ENCODE data around the gene SMIM3. TPM values are rescaled to one million over a fixed set of nuclear protein-coding genes. Genes with fewer than 3 reads are reported as not detected.

The SMIM3 gene
- total and polyA plus RNA-seq, 12 donors: 7.1 to 41.5 (median 14.0) TPM

DNA sequence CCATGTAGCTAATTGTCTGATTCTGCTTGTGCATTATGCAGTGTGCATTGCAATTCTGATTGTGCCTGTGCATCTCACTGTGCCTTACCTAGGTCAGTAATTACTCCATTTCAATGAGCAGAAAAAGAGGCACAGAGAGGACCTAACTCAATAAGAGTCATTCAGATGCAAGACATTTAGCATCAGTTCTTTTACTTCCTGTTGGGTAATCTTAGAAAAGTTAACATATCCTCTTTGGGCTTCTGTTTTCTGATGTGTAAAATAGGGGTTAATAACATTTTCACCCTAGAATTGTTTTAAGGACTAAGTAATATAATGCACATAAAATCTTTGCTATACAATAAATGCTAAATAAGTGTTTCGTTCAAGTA is 12.8 kb upstream of the SMIM3 start:
- WGBS, 2 donors: 90 to 97% methylated on average over 1 of the region's 1 CpG
- DNase-seq: no peak
- H3K36me3 ChIP-seq: no peaks in the 10 kb centered on the region
- no peak for TF ChIP-seq CTCF (IDR thresholded peaks at IDR 0.05)
- H3K27ac ChIP-seq: peak overlapping the region in 1 of 10 donors; percentile 92
- H3K27me3 ChIP-seq: no peaks in the 10 kb centered on the region
- intact Hi-C loops (cut with DNase I): no loop called here
- no peak overlapping the region for H3K4me3 ChIP-seq
- H3K4me1 ChIP-seq: peaks cover 0 to 60% (median 0%) of the 10 kb centered on the region in 9 donors
- no peak for ATAC-seq
- H3K9me3 ChIP-seq: no peaks in the 10 kb centered on the region

DNA sequence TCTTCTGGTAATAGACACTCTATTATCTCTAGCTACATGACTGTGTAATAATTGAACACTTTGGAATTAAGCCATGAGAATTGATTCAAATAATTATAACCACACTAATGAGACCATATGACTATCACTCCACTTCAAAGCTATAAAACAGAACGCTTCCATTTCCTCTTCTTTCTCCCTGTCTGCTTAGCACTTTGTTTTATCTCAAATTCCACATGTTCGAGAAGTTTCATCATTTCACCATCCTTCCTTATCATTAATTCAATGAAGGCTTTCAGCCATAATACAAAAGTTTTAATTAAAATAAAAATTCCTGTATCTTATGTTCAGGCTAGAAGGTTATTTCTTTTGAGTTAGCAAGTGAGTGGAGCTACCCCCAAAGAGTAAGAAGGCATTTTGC is 12.3 kb upstream of the SMIM3 start:
- intact Hi-C loops (cut with DNase I): no loop called here
- peak overlapping the region in 1 of 10 donors; percentile 92 for H3K27ac ChIP-seq
- no peaks in the 10 kb centered on the region for H3K36me3 ChIP-seq
- no peak for TF ChIP-seq CTCF (IDR thresholded peaks at IDR 0.05)
- no peaks in the 10 kb centered on the region for H3K27me3 ChIP-seq
- H3K4me3 ChIP-seq: no peak overlapping the region
- no peaks in the 10 kb centered on the region for H3K9me3 ChIP-seq
- WGBS, 2 donors: 60 to 73% methylated on average over 2 of the region's 2 CpGs
- ATAC-seq (no peak), DNase-seq (no peak)
- H3K4me1 ChIP-seq: peaks cover 0 to 63% (median 0%) of the 10 kb centered on the region in 9 donors

DNA sequence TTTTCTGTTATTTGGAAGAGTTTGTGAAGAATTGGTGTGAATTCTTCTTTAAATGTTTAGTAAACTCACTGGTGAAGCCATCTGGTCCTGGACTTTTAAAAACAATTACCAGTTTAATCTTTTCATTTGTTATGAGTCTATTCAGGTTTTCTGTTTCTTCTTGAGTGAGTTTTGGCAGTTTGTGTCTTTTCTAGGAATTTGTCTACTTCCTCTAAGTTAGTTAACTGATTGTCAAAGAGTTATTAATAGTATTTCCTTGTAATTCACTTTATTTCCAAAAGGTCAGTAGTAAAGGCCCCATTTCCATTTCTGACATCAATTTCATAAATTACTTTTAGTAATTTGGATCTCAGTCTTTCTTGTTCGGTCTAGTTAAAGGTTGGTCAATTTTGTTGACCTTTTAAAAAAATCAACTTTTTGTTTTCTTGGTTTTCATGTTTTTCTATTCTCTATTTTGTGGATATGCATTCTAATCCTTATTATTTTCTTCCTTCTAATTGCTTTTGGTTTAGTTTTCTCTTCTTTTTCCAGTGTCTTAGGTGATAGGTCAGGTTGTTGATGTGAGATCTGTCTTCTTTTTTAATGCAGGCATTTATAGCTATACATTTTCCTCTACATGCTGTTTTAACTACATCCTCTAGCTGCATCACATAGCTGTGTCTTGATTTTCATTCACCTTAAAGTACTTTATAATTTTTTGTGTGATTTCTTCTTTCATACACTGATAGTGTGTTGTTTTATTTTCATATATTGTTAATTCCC is 7.3 kb upstream of the SMIM3 start:
- no peak for DNase-seq
- Histone ChIP-seq H3K9me3 (no peaks in the 10 kb centered on the region), H3K27me3 (no peaks in the 10 kb centered on the region), H3K27ac (peak overlapping the region in 1 of 10 donors; percentile 46), H3K36me3 (no peaks in the 10 kb centered on the region), H3K4me3 (no peak overlapping the region), H3K4me1 (peaks cover 0 to 30% (median 0%) of the 10 kb centered on the region in 9 donors)
- ATAC-seq: no peak
- TF ChIP-seq CTCF (IDR thresholded peaks at IDR 0.05): no peak
- 63 to 65% methylated on average over 1 of the region's 1 CpG for WGBS, 2 donors
- intact Hi-C loops (cut with DNase I): no loop called here

DNA sequence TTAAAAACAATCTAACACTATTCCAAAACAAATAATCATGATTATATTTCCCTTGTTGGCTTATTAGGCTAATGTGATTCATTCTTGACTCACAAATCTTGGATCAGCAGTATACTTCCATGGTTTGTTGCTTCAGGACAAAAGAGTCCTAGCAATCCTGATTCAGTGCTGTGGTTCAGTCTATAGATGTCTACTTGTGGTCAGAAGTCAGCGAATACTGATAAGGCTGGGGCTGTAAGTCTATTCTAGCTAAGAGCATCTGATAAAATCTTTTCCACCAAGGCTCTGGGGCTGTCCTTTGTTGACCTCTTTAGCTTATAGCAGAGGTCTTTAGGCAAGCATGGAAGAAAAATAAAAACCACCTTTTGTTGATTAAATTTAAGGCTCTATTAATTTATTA is 4.4 kb upstream of the SMIM3 start:
- no peak for TF ChIP-seq CTCF (IDR thresholded peaks at IDR 0.05)
- Histone ChIP-seq H3K36me3 (no peaks in the 10 kb centered on the region), H3K4me3 (no peak overlapping the region), H3K9me3 (no peaks in the 10 kb centered on the region), H3K27me3 (no peaks in the 10 kb centered on the region), H3K4me1 (peaks cover 1 to 38% (median 10%) of the 10 kb centered on the region in 9 donors), H3K27ac (peak overlapping the region in 1 of 10 donors; percentile 2)
- intact Hi-C loops (cut with DNase I): no loop called here
- DNase-seq (no peak), ATAC-seq (no peak)
- WGBS, 2 donors: 26 to 42% methylated on average over 1 of the region's 1 CpG

Measured in heart right ventricle (tissue), 16 donors.